GM10266 (cell line): ENCODE data around the gene RPL3.

Experiments
- DNase-seq: peaks from one replicate; pipeline ENCODE4 v3.0.0; 2012; ENCODE audit errors: extremely low spot score
- CTCF ChIP-seq: IDR thresholded peaks from 2 replicates; pipeline ENCODE4 v1.5.1; 2012; ENCODE audit warnings: mild to moderate bottlenecking, low read depth; ENCODE audit not compliant: control insufficient read depth, insufficient read depth; ENCODE audit errors: missing control alignments

The RPL3 gene

GRCh38 chr22:39301108-39301507, 18.3 kb downstream of the RPL3 start:
- no peak for DNase-seq
- TF ChIP-seq CTCF, result no peak

GRCh38 chr22:39300186-39300830, 19.1 kb downstream of the RPL3 start:
- DNase-seq, result no peak

GRCh38 chr22:39299829-39300178, 19.6 kb downstream of the RPL3 start:
- TF ChIP-seq CTCF, result no peak
- no peak for DNase-seq

More at GRCh38 chr22:39300186-39300830, 19.1 kb downstream of the RPL3 start:
- no peak for TF ChIP-seq CTCF

- DNase-seq, result no peak
- TF ChIP-seq CTCF, result no peak
Measured at GRCh38 chr22:39298241-39298987, 21.0 kb downstream of the RPL3 start.

DNA sequence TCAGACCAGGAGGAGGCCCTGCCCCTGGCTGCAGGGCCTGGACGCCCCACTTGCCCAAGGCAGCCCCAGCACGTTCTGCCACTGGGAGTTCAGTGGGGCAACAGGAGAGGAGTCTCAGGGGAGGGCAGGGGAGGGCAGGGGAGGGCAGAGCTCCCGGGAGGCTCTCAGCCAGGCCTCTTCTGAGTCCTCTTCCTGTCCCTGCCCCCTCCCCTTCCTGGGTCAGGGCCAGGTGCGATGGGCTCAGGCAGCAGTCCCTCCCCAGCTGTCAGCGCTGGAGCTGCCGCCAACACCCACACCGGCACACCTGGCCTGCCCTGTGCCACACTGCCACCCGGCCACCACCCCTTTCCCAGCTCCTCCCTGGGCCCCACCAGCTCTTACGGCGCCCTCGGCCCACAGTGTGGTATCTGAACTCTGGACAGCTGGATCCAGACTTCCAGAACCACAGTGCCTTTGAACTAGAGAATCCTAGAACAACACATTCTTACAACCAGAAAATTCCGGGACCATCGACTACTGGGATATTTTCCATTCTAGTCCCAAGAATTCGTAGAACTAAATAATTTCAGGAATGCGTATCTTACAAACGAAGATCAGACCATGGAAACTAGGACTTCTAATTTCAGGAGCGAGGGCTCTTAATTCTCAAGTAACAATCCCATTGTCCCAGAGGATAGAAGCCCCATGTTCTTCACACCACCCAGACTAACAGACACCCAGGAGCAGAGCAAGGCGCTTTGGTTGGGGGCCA, 21.8 kb downstream of the RPL3 start:
- DNase-seq, result no peak
- no peak for TF ChIP-seq CTCF

- no peak for DNase-seq
Measured at GRCh38 chr22:39296981-39297489, 22.4 kb downstream of the RPL3 start.

More at GRCh38 chr22:39296981-39297489, 22.4 kb downstream of the RPL3 start:
- no peak for TF ChIP-seq CTCF
